Transverse colon (tissue), 4 donors: Measurements from ENCODE around the gene TMEM192. TPM values are rescaled to one million over a fixed set of nuclear protein-coding genes. Genes with fewer than 3 reads are reported as not detected.
"Not testable (repeated sequence)": the region's sequence is repeated elsewhere in the genome, so short reads cannot be mapped to it uniquely, and the experiment has no call there.

Source experiments
- DNase-seq: peaks from one replicate; pipeline ENCODE4 v3.0.0-alpha.2; 2019
- H3K27ac ChIP-seq, 4 donors: fragments of 200-600 bp; sonication (generic); 2 replicates each; pipeline ENCODE4 v1.5.1; 2016 to 2018; ENCODE audit warnings: inconsistent platforms in 4 of 4
- H3K27me3 ChIP-seq: fragments of 200-600 bp; sonication (generic); 2 replicates; pipeline ENCODE4 v1.5.1; 2017; ENCODE audit warnings: inconsistent platforms
- H3K36me3 ChIP-seq, 4 donors: fragments of 200-600 bp; sonication (generic); 2 replicates each; pipeline ENCODE4 v1.5.1; 2017 to 2019; ENCODE audit warnings: inconsistent platforms in 4 of 4
- H3K4me1 ChIP-seq, 4 donors: fragments of 200-600 bp; sonication (generic); 2 replicates each; pipeline ENCODE4 v1.5.1; 2017 to 2020; ENCODE audit warnings: inconsistent platforms in 4 of 4
- H3K4me3 ChIP-seq, 4 donors: fragments of 200-600 bp; sonication (generic); 1 replicate in 1 of 4; 2 replicates in 3 of 4; pipeline versions ENCODE4 v1.5.1 to v1.6.1; 2017 to 2019; ENCODE audit warnings: inconsistent platforms in 4 of 4
- H3K9me3 ChIP-seq, 2 donors: fragments of 200-600 bp; sonication (generic); 2 replicates each; pipeline ENCODE4 v1.5.1; 2017 to 2019; ENCODE audit warnings: inconsistent platforms in 2 of 2
- EP300 ChIP-seq: sonication (generic); formaldehyde crosslinking; IDR thresholded peaks from one replicate; pipeline ENCODE4 v1.6.1; 2017; ENCODE audit warnings: antibody characterized with exemption, low read depth
- POLR2A ChIP-seq: fragments of 450-650 bp; IDR thresholded peaks from one replicate; pipeline ENCODE4 v1.6.1; 2016; ENCODE audit warnings: antibody characterized with exemption, mild to moderate bottlenecking, moderate library complexity
- POLR2AphosphoS5 ChIP-seq, 3 donors: sonication (generic); formaldehyde crosslinking; IDR thresholded peaks; one replicate each; pipeline ENCODE4 v1.6.1; 2016; ENCODE audit warnings: antibody characterized with exemption in 3 of 3
- WGBS, 2 donors: methylation state at CpG; one replicate each; pipeline ENCODE4 v1.1.5; 2018; ENCODE audit warnings: low coverage in 1 of 2; 5-methylcytosine and 5-hydroxymethylcytosine counted together
- in situ Hi-C, 4 donors: fragments of 200-750 bp; cut with MboI; loops; one replicate each; pipeline versions ENCODE4 v1.15.0 to v1.15.1; 2017; ENCODE audit warnings: low sequenced_read_pairs in 3 of 4, low pct_ligation_motif_present in 1 of 4, low pct_unique_long_range_greater_than_20kb in 1 of 4
- intact Hi-C: fragments of 100-400 bp; cut with DNase I; formaldehyde crosslinking; loops from one replicate; pipeline ENCODE4 v1.15.1; 2023; ENCODE audit warnings: low total_unique reads
- total RNA-seq, 4 donors: library from RNA; depleted of rRNA; stranded (reverse); fragments of >200 nt; gene quantifications; one replicate each; pipeline ENCODE4 v1.1.0, GENCODE V29; 2016
- TF ChIP-seq, protein P1 (sequence below), 5 experiments: fragments of 200-600 bp in 3 of 5; fragments of 450-650 bp in 2 of 5; sonication (generic) in 3 of 5; IDR thresholded peaks; 1 replicate in 2 of 5; 2 replicates in 3 of 5; pipeline ENCODE4 v1.5.1; 2016 to 2017; ENCODE audit warnings: antibody characterized with exemption in 5 of 5, inconsistent platforms in 3 of 5, mild to moderate bottlenecking in 2 of 5, moderate library complexity in 1 of 5

TMEM192 gene
- total RNA-seq, 4 donors from 2014 or later, result 2.4 to 20.3 (median 12.4) TPM

DNA sequence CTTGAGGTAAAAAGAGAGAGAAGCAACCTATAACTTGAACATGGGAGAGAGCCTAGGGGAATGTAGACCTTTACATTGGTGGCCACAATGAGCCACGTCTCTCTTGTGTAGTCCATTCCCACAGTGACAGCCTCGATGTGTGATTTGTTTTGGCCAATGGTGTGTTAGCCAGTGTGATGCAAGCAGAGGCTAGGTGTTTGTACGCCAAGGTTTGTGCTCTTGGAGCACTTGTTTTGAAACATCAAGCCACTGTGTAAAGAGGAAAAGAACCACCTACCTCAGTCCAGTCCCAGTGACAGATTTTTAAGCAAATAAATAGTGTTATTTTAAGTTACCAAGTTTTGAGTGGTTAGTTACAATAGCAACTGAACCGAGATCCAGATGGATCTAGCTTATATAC is 23.9 kb upstream of the TMEM192 start:
- 76% methylated on average over 4 of the region's 4 CpGs; no CpG with 5 or more reads in 1 of the 2 donors for WGBS, 2 donors
- no peaks in the 10 kb centered on the region for H3K9me3 ChIP-seq
- intact Hi-C loops, result no loop called here
- no peak for DNase-seq
- no peak overlapping the region for H3K27ac ChIP-seq
- H3K4me1 ChIP-seq, result no peaks in the 10 kb centered on the region
- peaks cover 3% of the 10 kb centered on the region for H3K27me3 ChIP-seq
- in situ Hi-C loops, result loop anchor here in 3 of 4 donors (10.0 to 25.0 kb wide), 3 partner anchors 201 to 328 kb away; partner anchors contain the start of gene MSMO1 (in 1 of the 3)
- H3K4me3 ChIP-seq, result no peak overlapping the region
- no peaks in the 10 kb centered on the region for H3K36me3 ChIP-seq
- TF ChIP-seq, protein P1, sequence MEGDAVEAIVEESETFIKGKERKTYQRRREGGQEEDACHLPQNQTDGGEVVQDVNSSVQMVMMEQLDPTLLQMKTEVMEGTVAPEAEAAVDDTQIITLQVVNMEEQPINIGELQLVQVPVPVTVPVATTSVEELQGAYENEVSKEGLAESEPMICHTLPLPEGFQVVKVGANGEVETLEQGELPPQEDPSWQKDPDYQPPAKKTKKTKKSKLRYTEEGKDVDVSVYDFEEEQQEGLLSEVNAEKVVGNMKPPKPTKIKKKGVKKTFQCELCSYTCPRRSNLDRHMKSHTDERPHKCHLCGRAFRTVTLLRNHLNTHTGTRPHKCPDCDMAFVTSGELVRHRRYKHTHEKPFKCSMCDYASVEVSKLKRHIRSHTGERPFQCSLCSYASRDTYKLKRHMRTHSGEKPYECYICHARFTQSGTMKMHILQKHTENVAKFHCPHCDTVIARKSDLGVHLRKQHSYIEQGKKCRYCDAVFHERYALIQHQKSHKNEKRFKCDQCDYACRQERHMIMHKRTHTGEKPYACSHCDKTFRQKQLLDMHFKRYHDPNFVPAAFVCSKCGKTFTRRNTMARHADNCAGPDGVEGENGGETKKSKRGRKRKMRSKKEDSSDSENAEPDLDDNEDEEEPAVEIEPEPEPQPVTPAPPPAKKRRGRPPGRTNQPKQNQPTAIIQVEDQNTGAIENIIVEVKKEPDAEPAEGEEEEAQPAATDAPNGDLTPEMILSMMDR (IDR thresholded peaks at IDR 0.05), result no peak
- TF ChIP-seq POLR2A, result no peak
- no peak for TF ChIP-seq EP300
- no peak for TF ChIP-seq POLR2AphosphoS5 (IDR thresholded peaks at IDR 0.05)

DNA sequence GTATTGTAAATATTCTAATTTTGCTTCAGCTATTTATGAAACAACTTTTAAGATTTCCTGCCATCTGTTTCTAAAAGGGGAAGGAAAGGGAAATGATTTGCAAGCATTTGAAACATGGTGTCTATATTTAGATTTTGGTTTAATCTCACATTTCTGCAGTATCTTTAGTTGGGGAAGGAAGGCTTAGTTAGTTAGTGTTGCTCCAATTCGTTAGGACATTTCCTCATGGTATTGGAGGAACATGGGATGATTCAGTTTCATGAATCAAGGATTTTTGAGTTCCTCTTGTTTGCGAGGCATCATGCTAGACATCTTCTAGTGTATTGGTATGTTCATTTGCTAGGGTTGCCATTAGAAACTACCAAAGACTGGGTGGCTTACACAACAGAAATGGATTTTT is 20.5 kb upstream of the TMEM192 start:
- intact Hi-C loops (no loop called here), in situ Hi-C loops (loop anchor here in 3 of 4 donors (5.0 to 25.0 kb wide), 4 partner anchors 204 to 332 kb away; partner anchors contain the start of gene MSMO1 (in 1 of the 3))
- no peak overlapping the region for H3K27ac ChIP-seq
- TF ChIP-seq POLR2AphosphoS5 (IDR thresholded peaks at IDR 0.05) (no peak), EP300 (no peak), POLR2A (no peak)
- TF ChIP-seq, protein P1 (IDR thresholded peaks at IDR 0.05), result no peak
- H3K27me3 ChIP-seq, result peaks cover 3% of the 10 kb centered on the region
- H3K4me1 ChIP-seq, result no peaks in the 10 kb centered on the region
- no peaks in the 10 kb centered on the region for H3K36me3 ChIP-seq
- H3K9me3 ChIP-seq, result no peaks in the 10 kb centered on the region
- DNase-seq, result no peak
- no peak overlapping the region for H3K4me3 ChIP-seq
- WGBS, 2 donors, result 44 to 60% methylated on average over 1 to 2 of the region's 2 CpGs

DNA sequence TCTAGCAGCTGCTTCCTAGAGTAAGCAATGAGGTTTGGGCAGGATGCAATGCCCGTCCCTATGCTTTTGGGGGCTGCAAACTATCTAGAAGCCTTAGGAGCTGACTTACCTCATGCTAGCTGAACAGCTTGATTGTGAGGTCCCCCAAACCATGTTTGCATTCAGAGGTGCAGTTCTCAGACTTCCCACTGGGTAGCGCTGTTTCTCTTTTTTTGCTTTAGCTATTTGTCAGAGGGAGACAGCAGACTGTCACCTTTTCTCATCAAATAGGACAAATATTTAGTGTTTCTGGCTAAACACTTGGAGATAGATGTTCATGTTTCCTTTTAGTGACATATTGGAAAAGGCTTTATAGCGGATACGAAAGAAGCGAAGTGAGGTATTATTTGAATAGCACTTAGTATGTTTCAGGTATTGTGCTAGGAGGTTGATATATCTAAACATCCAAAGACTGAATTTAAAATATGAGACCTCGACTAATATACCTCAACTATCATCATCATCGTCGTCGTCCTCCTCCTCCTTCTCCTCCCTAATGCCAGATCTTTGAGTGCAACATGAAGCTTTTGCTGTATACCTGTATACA is 18.7 kb upstream of the TMEM192 start:
- intact Hi-C loops (no loop called here), in situ Hi-C loops (loop anchor here in 3 of 4 donors (5.0 to 25.0 kb wide), 4 partner anchors 206 to 333 kb away; partner anchors contain the start of gene MSMO1 (in 1 of the 3))
- DNase-seq, result peak; percentile 67
- Histone ChIP-seq H3K27ac (no peak overlapping the region), H3K36me3 (no peaks in the 10 kb centered on the region), H3K9me3 (no peaks in the 10 kb centered on the region), H3K4me3 (no peak overlapping the region), H3K27me3 (peaks cover 3% of the 10 kb centered on the region), H3K4me1 (no peaks in the 10 kb centered on the region)
- 18 to 26% methylated on average over 9 of the region's 9 CpGs for WGBS, 2 donors
- TF ChIP-seq POLR2AphosphoS5 (IDR thresholded peaks at IDR 0.05) (no peak), POLR2A (no peak), EP300 (no peak)
- TF ChIP-seq, protein P1 (IDR thresholded peaks at IDR 0.05), result peak; percentile 84 to 93 (median 88)

DNA sequence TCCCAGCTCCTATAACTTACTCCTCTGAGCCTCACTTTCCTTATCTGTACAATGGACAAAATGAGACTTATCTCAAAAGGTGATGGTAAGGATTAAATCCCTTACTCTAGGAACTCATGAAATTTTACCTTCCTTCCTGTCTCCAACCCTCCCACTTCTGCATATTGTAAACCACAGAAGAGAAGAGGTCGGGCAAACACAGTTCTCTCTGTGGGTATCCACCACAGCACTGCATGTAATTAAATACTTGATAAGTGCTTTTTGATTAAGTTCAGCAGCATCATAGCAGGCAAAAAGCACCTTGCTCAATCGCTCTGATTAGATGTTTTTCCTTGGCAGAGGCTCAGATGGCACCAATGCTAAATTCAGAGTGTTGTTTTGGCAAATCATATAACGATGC is 17.3 kb upstream of the TMEM192 start:
- Histone ChIP-seq H3K27ac (no peak overlapping the region), H3K9me3 (no peaks in the 10 kb centered on the region), H3K4me1 (no peaks in the 10 kb centered on the region), H3K36me3 (no peaks in the 10 kb centered on the region), H3K27me3 (no peaks in the 10 kb centered on the region), H3K4me3 (no peak overlapping the region)
- no peak for TF ChIP-seq POLR2A
- no peak for TF ChIP-seq POLR2AphosphoS5 (IDR thresholded peaks at IDR 0.05)
- TF ChIP-seq EP300, result no peak
- TF ChIP-seq, protein P1 (IDR thresholded peaks at IDR 0.05), result no peak
- no peak for DNase-seq
- in situ Hi-C loops (loop anchor here in 3 of 4 donors (5.0 to 25.0 kb wide), 4 partner anchors 207 to 335 kb away; partner anchors contain the start of gene MSMO1 (in 1 of the 3)), intact Hi-C loops (loop anchor here (5.0 kb wide), 1 partner anchor 332 kb away; no protein-coding TSS in a partner anchor)
- 44 to 68% methylated on average over 3 of the region's 3 CpGs for WGBS, 2 donors

DNA sequence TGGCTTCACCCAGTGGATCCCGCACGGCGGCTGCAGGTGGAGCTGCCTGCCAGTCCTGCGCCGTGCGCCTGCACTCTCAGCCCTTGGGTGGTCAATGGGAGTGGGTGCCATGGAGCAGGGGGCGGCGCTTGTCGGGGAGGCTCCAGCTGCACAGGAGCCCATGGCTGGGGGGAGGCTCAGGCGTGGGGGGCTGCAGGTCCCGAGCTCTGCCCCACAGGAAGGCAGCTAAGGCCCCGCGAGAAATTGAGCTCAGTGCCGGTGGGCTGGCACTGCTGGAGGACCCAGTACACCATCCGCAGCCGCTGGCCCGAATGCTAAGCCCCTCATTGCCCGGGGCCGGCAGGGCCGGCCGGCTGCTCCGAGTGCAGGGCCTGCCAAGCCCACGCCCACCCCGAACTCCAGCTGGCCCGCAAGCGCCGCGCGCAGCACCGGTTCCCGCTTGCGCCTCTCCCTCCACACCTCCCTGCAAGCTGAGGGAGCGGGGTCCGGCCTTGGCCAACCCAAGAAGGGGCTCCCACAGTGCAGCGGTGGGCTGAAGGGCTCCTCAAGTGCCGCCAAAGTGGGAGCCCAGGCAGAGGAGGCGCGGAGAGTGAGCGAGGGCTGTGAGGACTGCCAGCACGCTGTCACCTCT is 13.3 kb upstream of the TMEM192 start:
- not testable (repeated sequence) for H3K4me3 ChIP-seq, DNase-seq, H3K36me3 ChIP-seq, H3K9me3 ChIP-seq, H3K4me1 ChIP-seq, H3K27me3 ChIP-seq, H3K27ac ChIP-seq
- 95% methylated on average over 30 of the region's 40 CpGs; no CpG with 5 or more reads in 1 of the 2 donors for WGBS, 2 donors
- intact Hi-C loops, result loop anchor here (5.0 kb wide), 1 partner anchor 336 kb away; no protein-coding TSS in a partner anchor
- in situ Hi-C loops, result loop anchor here in 1 of 4 donors (25.0 kb wide), 1 partner anchor 211 kb away; the partner anchor contains the start of gene MSMO1
